Mesendoderm (in vitro differentiated cells): ENCODE data around the gene TRPM6. TPM values are rescaled to one million over a fixed set of nuclear protein-coding genes. Genes with fewer than 3 reads are reported as not detected.

Experiments used
- DNase-seq: peaks from one replicate; pipeline ENCODE4 v3.0.0; 2013
- H2AK5ac ChIP-seq: 2 replicates; pipeline ENCODE4 v1.6.1; 2013; ENCODE audit warnings: low read length, inconsistent platforms
- H2BK120ac ChIP-seq: 2 replicates; pipeline ENCODE4 v1.6.1; 2013; ENCODE audit warnings: low read depth, mild to moderate bottlenecking, low read length, moderate library complexity, mixed read lengths
- H2BK15ac ChIP-seq: replicated peaks from 2 replicates; pipeline ENCODE4 v1.6.1; 2013; ENCODE audit warnings: low read depth, mild to moderate bottlenecking, moderate library complexity
- H2BK5ac ChIP-seq: 2 replicates; pipeline ENCODE4 v1.6.1; 2013; ENCODE audit warnings: low read length, inconsistent platforms
- H3K18ac ChIP-seq: 2 replicates; pipeline ENCODE4 v1.6.1; 2013; ENCODE audit warnings: mild to moderate bottlenecking, low read length, mixed read lengths
- H3K23ac ChIP-seq: one replicate; pipeline ENCODE4 v1.6.1; 2013; ENCODE audit warnings: low read length
- H3K27ac ChIP-seq: 2 replicates; pipeline ENCODE4 v1.5.1; 2013; ENCODE audit warnings: low read depth, mild to moderate bottlenecking, inconsistent platforms, low read length, moderate library complexity
- H3K27me3 ChIP-seq: 2 replicates; pipeline ENCODE4 v1.6.1; 2013; ENCODE audit warnings: low read length, control low read depth, mild to moderate bottlenecking, inconsistent platforms; ENCODE audit not compliant: insufficient read depth, poor library complexity
- H3K36me3 ChIP-seq: 2 replicates; pipeline ENCODE4 v1.6.1; 2013; ENCODE audit warnings: low read length, inconsistent platforms; ENCODE audit not compliant: control insufficient read depth, insufficient read depth
- H3K4ac ChIP-seq: one replicate; pipeline ENCODE4 v1.6.1; 2013; ENCODE audit warnings: low read depth, mild to moderate bottlenecking, low read length, moderate library complexity
- H3K4me1 ChIP-seq: 2 replicates; pipeline ENCODE4 v1.6.1; 2013; ENCODE audit warnings: low read depth, low read length, inconsistent platforms; ENCODE audit not compliant: control insufficient read depth
- H3K4me2 ChIP-seq: 2 replicates; pipeline ENCODE4 v1.6.1; 2013; ENCODE audit warnings: low read length
- H3K4me3 ChIP-seq: 2 replicates; pipeline ENCODE4 v1.5.1; 2013; ENCODE audit warnings: mild to moderate bottlenecking, low read length
- H3K56ac ChIP-seq: one replicate; pipeline ENCODE4 v1.6.1; 2013; ENCODE audit warnings: low read length
- H3K79me1 ChIP-seq: 2 replicates; pipeline ENCODE4 v1.6.1; 2013; ENCODE audit warnings: low read length, inconsistent platforms
- H3K79me2 ChIP-seq: 2 replicates; pipeline ENCODE4 v1.6.1; 2013; ENCODE audit warnings: mild to moderate bottlenecking, low read length; ENCODE audit not compliant: control insufficient read depth, insufficient read depth
- H3K9ac ChIP-seq: 2 replicates; pipeline ENCODE4 v1.6.1; 2013; ENCODE audit warnings: low read length, inconsistent platforms
- H4K5ac ChIP-seq: one replicate; pipeline ENCODE4 v1.6.1; 2013; ENCODE audit warnings: low read length
- H4K8ac ChIP-seq: one replicate; pipeline ENCODE4 v1.6.1; 2013; ENCODE audit warnings: low read depth, mild to moderate bottlenecking, control low read depth, low read length, moderate library complexity
- WGBS: extraction: QIAGEN DNeasy Blood & Tissue Kit; methylation state at CpG from one replicate; pipeline ENCODE4 v1.1.7; 2013; ENCODE audit warnings: low lambda C conversion rate, missing lambda C conversion rate; ENCODE audit not compliant: insufficient coverage; ENCODE audit errors: extremely low coverage; 5-methylcytosine and 5-hydroxymethylcytosine counted together
- polyA plus RNA-seq, 2 experiments: library from polyadenylated mRNA; stranded (reverse); fragments of 200-250 nt; gene quantifications; one replicate each; pipeline ENCODE4 v1.2.3, GENCODE V29; 2013

Gene TRPM6, protein sequence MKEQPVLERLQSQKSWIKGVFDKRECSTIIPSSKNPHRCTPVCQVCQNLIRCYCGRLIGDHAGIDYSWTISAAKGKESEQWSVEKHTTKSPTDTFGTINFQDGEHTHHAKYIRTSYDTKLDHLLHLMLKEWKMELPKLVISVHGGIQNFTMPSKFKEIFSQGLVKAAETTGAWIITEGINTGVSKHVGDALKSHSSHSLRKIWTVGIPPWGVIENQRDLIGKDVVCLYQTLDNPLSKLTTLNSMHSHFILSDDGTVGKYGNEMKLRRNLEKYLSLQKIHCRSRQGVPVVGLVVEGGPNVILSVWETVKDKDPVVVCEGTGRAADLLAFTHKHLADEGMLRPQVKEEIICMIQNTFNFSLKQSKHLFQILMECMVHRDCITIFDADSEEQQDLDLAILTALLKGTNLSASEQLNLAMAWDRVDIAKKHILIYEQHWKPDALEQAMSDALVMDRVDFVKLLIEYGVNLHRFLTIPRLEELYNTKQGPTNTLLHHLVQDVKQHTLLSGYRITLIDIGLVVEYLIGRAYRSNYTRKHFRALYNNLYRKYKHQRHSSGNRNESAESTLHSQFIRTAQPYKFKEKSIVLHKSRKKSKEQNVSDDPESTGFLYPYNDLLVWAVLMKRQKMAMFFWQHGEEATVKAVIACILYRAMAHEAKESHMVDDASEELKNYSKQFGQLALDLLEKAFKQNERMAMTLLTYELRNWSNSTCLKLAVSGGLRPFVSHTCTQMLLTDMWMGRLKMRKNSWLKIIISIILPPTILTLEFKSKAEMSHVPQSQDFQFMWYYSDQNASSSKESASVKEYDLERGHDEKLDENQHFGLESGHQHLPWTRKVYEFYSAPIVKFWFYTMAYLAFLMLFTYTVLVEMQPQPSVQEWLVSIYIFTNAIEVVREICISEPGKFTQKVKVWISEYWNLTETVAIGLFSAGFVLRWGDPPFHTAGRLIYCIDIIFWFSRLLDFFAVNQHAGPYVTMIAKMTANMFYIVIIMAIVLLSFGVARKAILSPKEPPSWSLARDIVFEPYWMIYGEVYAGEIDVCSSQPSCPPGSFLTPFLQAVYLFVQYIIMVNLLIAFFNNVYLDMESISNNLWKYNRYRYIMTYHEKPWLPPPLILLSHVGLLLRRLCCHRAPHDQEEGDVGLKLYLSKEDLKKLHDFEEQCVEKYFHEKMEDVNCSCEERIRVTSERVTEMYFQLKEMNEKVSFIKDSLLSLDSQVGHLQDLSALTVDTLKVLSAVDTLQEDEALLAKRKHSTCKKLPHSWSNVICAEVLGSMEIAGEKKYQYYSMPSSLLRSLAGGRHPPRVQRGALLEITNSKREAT (N-terminal part only)
- 0.63 TPM for polyA plus RNA-seq (2013, experiment 1 of 2)
- 0.71 TPM for polyA plus RNA-seq (2013, experiment 2 of 2)

GRCh38 chr9:74887041-74887980, at the start of gene TRPM6:
Gene TRPM6, minus strand, starts transcription at chr9:74887921. Its CDS starts 65 bp downstream, at chr9:74887856.
- Histone ChIP-seq H3K4ac (peak within 1 kb of the TSS; percentile 82), H3K36me3 (no peaks in the 10 kb centered on the region), H4K8ac (no peak within 1 kb of the TSS), H2BK15ac (no peak within 1 kb of the TSS), H3K23ac (no peak within 1 kb of the TSS), H2AK5ac (no peak within 1 kb of the TSS), H3K27ac (peak within 1 kb of the TSS; percentile 32), H3K4me3 (peak within 1 kb of the TSS; percentile 44), H3K56ac (peak within 1 kb of the TSS; percentile 79), H4K5ac (no peak within 1 kb of the TSS), H3K18ac (peak within 1 kb of the TSS; percentile 76), H3K79me2 (no peaks in the 10 kb centered on the region), H3K9ac (peak within 1 kb of the TSS; percentile 63), H2BK5ac (no peak within 1 kb of the TSS), H2BK120ac (peak within 1 kb of the TSS; percentile 1), H3K4me1 (no peaks in the 10 kb centered on the region), H3K4me2 (peak within 1 kb of the TSS; percentile 40), H3K27me3 (no peaks in the 10 kb centered on the region), H3K79me1 (no peaks in the 10 kb centered on the region)
- no CpG with 5 or more reads among the region's 64 CpGs for WGBS
- DNase-seq: peak; percentile 89

GRCh38 chr9:74935008-74935407, 47.3 kb upstream of the TRPM6 start:
- H3K9ac ChIP-seq: no peak overlapping the region
- H2BK15ac ChIP-seq: no peak overlapping the region
- H4K8ac ChIP-seq: no peak overlapping the region
- H3K4me2 ChIP-seq: no peak overlapping the region
- H3K4me1 ChIP-seq: no peaks in the 10 kb centered on the region
- H3K23ac ChIP-seq: no peak overlapping the region
- H3K4me3 ChIP-seq: no peak overlapping the region
- no peaks in the 10 kb centered on the region for H3K79me1 ChIP-seq
- H2BK5ac ChIP-seq: no peak overlapping the region
- H3K56ac ChIP-seq: no peak overlapping the region
- no peaks in the 10 kb centered on the region for H3K79me2 ChIP-seq
- no peak overlapping the region for H3K4ac ChIP-seq
- no peak overlapping the region for H2AK5ac ChIP-seq
- H3K27ac ChIP-seq: no peak overlapping the region
- no peaks in the 10 kb centered on the region for H3K27me3 ChIP-seq
- H4K5ac ChIP-seq: no peak overlapping the region
- no CpG with 5 or more reads among the region's 8 CpGs for WGBS
- no peak for DNase-seq
- H3K18ac ChIP-seq: no peak overlapping the region
- H3K36me3 ChIP-seq: no peaks in the 10 kb centered on the region
- no peak overlapping the region for H2BK120ac ChIP-seq

DNA sequence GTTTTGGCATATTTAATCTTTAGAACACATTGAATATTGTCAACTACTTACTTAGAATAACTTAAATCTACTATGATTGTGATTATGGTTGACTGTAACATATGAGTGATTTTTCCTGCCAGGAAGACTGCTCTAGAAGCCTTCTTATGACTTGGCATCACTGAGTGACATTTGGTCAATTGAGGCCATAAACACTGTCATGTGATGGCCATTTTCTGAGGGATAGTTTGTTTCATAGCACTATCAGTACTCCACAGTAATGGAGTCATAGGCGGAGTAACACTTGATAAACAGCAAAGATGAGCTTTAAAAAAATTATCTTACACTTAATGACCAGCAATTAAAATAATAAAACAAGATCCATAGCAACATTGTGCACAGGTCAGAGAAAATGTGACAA, 34.0 kb upstream of the TRPM6 start:
- Histone ChIP-seq H3K27me3 (no peaks in the 10 kb centered on the region), H3K18ac (no peak overlapping the region), H3K56ac (no peak overlapping the region), H3K4ac (no peak overlapping the region), H3K36me3 (no peaks in the 10 kb centered on the region), H3K4me2 (no peak overlapping the region), H2BK5ac (no peak overlapping the region), H4K5ac (no peak overlapping the region), H3K4me3 (no peak overlapping the region), H3K4me1 (peaks cover 3% of the 10 kb centered on the region), H3K79me1 (no peaks in the 10 kb centered on the region), H3K23ac (no peak overlapping the region), H3K27ac (no peak overlapping the region), H2AK5ac (no peak overlapping the region), H2BK120ac (no peak overlapping the region), H2BK15ac (no peak overlapping the region), H4K8ac (no peak overlapping the region), H3K9ac (no peak overlapping the region), H3K79me2 (no peaks in the 10 kb centered on the region)
- no peak for DNase-seq
- WGBS: no CpG with 5 or more reads among the region's 1 CpG

- WGBS: no CpG with 5 or more reads among the region's 3 CpGs
Observed at GRCh38 chr9:74920944-74921626, 33.4 kb upstream of the TRPM6 start.

More at GRCh38 chr9:74920944-74921626, 33.4 kb upstream of the TRPM6 start:
- Histone ChIP-seq H3K18ac (no peak overlapping the region), H3K27me3 (no peaks in the 10 kb centered on the region), H4K5ac (no peak overlapping the region), H3K9ac (no peak overlapping the region), H2BK5ac (no peak overlapping the region), H3K79me1 (no peaks in the 10 kb centered on the region), H2BK120ac (no peak overlapping the region), H2AK5ac (no peak overlapping the region), H2BK15ac (no peak overlapping the region), H3K4me2 (no peak overlapping the region), H3K4me1 (peaks cover 3% of the 10 kb centered on the region), H3K36me3 (no peaks in the 10 kb centered on the region), H4K8ac (no peak overlapping the region), H3K4ac (no peak overlapping the region), H3K56ac (no peak overlapping the region), H3K27ac (no peak overlapping the region), H3K4me3 (no peak overlapping the region), H3K79me2 (no peaks in the 10 kb centered on the region), H3K23ac (no peak overlapping the region)
- DNase-seq: no peak
